Measurements from ENCODE around the gene SLC22A31. TPM values are rescaled to one million over a fixed set of nuclear protein-coding genes. Genes with fewer than 3 reads are reported as not detected.
"Not testable (repeated sequence)": the region's sequence is repeated elsewhere in the genome, so short reads cannot be mapped to it uniquely, and the experiment has no call there.

Gene SLC22A31
- total RNA-seq, result 1.6 TPM

DNA sequence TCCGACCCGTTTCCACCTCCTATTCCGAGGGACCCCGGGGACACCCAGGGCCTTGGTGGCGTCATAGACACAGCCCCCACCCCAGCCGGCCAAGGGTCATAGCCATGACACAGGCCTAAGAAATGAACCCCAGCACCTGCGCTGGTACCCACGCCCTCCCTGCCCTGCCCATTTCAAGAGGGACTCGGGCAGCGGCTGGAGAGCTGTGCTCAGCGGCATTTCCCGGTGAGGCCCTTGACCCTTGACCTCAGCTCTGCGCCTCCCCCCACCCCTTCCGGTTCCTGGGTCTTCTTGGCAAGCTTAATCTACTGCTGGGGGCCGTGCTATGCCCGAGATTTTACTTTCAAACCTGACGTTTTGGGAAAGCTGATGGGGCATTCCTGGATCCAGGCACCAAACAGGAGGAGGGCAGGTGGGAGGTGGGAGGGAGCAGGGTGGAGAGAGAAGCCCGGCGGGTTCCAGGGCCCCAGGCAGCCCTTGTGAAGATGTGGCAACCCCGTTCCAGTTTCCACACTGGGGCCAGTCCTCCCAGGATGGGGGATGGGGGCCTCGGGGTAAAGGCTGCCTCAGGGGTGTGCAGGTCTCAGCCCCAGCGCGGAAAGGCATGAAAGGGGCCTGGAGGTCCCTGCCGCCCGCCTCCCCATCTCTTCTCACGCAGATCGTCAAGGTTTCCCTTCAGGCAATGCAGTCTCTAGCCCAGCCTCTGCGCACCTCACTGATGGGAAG lies at the start of gene SLC22A31:
Gene SLC22A31, minus strand, starts transcription at position 414 of the 726 bp plus-strand sequence. Its CDS starts 36 bp downstream, at position 378.
- DNase-seq (ENCODE audit: low spot score), result no peak

DNA sequence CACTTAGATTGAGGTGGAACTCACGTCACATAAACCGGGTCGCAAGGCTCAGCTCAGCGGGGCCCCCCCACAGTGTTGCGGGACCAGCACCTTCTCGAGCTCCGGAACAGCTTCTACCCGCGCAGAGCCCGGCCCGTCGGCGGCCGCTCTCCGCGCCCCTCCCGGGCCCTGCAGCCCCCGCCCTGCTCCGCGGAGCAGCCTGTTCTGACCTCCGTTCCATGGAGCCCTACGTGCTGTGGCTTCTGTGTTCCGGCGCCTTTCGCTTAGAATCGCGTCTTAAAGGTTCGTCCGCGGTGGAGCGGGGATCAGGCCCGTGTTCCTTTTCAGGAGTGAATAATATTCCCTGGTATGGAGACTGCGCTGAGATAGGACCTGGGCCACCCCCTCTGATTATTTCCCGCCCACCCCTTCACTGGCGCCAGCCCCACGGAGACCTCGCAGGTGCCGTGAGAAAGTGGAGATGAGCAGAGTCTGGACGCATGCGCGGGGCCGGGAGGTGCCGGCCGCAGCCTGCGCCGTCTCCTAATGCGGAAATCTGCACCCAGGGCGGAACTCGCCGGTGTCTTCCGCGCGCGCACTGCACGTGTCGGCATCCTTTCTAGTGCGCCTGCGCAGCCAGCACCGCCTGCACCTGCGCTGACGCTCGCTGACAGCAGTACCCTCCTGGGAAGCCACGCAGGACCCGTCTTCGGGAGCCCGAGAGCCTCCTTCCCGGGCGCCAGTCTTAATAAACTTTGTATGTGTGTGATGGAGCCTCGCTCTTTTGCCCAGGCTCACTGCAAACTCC lies 48.1 kb upstream of the SLC22A31 start:
- DNase-seq (ENCODE audit: low spot score), result no peak

DNA sequence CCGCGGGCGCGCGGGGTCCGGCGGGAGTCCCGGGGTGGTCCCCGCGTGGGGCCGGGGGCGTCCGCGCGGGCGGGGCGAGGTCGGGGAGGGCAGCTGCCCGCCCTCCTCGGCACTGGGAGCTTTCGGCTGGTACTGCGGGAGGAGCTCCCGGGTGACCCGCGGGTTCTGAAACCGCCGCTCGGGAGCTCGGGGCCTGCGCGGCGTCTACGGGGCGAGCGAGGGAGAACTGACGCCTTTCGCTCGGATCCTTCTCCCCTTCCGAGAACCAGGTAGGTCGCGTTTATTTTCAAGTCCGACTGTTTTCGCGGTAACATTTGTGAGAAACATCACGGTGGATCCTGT lies 47.4 kb upstream of the SLC22A31 start:
- DNase-seq (ENCODE audit: low spot score), result not testable (repeated sequence)

DNA sequence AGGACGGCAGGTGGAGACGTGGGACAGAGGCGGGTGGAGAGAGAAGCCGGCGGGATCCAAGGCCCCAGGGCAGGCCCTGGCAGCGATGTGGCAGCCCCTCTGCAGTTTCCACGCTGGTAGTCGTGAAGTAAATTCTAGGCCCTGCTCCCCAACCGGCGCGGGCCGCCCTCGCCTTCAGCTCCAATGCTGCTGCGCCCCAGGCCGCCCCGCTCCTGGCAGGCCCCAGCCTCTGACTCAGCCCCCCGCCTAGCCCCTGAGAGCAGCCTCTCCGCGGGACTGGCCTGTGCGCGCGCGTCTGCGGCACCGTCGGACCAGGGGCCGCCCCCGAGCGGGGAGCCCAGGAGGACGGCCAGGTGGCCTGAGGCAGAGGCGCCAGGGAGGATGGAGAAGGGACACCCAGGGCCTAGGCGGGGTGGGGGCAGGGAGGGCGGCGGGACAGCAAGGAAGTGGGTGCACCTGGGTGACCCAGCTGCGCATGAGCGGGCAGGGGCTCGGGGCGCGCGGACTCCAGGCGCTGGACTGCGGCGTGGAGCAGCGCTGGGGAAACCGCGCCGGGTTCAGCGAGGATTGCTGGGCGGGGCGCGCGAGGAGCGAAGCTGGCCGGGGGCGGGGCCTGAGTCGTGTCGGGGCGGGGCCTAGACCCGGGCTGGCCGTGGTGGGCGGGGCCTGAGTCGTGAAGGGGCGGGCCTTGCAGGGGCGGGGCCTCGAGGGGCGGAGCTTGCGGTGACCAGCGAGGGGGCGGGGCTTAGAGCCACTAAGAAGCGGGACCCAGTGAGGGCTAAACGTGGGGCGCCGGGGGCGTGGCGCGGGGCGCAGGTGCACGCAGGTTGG lies 46.8 kb upstream of the SLC22A31 start:
- DNase-seq (ENCODE audit: low spot score), result peak; percentile 92

DNA sequence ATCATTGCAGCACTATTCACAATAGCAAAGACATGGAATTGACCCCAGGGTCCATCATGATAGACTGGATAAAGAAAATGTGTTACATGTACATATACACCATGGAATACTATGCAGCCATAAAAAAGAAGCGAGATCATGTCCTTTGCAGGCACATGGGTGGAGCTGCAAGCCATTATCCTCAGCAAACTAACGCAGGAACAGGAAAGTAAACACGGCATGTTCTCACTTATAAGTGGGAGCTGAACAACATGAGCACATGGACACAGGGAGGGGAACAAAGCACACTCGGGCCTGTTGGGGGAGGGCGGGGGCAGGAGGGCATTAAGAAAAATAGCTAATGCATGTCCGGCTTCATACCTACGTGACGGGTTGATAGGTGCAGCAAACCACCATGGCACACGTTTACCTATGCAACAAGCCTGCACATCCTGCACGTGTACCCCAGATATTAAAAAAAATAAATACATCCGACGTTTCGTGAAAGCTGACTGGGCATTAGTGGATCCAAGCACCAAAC lies 46.1 kb upstream of the SLC22A31 start:
- DNase-seq (ENCODE audit: low spot score), result no peak

DNA sequence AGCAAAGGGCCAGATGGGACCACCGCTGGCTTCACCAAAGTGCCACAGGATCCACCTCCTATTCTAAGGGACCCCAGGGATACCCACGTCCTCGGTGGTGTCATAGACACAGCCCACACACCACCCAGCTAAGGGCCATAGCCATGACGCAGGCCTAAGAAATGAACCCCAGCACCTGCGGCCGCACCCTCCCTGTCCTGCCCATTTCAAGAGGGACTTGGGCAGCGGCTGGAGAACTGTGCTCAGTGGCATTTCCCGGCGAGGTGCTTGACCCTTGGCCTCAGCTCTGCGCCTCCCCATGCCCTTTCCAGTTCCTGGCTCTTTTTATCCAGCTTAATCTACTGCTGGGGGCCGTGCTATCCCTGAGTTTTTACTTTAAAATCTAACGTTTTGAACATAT lies 44.4 kb upstream of the SLC22A31 start:
- no peak for DNase-seq (ENCODE audit: low spot score)

DNA sequence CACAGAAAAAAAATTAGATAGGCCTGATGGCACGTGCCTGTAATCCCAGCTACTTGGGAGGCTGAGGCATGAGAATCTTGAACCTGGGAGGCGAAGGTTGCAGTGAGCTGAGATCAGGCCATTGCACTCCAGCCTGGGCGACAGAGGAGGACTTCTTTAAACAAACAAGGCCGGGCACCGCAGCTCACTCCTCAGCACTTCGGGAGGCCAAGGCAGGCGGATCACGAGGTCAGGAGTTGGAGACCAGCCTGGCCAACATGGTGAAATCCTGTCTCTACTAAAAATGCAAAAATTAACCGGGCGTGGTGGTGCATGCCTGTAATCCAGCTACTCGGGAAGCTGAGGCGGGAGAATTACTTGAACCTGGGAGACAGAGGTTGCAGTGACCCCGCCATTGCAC lies 43.9 kb upstream of the SLC22A31 start:
- DNase-seq (ENCODE audit: low spot score), result not testable (repeated sequence)

DNA sequence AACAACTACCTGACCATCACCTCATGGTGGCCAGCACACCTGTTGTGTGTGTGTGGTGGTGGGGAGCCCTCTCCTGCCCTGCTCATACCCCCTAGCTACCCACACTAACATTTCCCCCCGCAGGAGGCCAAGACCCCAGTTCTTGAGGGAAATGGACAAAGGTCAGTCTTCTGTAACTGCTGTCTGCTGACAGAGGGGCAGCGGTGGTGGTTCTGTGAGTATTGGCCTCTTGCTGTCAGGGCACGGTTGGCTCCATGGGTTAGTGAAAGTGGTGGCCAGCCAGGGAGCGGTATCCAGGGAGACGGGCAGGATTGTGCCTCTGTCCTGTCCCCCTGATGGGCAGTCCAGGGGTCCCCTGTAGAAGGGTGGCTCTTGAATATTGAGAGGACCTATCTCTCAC lies 43.3 kb upstream of the SLC22A31 start:
- DNase-seq (ENCODE audit: low spot score), result no peak

DNA sequence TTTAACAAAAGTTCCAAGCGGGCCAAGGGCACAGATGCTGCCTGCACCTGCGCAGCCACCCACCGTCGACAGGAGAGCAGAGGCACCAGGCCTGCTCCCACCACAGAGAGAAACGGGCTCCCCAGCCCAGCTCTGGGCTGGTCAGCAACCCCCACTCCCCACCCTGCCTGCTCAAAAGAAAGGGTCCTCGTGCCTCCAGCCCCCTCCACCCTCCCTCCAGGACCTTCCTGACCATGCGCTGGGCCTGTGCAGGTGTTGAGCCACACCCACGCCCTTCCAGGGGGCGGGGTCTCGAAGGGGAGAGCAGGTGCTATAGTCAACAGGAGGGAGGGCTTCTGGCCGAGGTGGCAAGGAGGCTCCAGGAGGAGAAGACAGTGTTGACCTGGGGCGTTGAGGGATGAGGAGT lies 42.5 kb upstream of the SLC22A31 start:
- no peak for DNase-seq (ENCODE audit: low spot score)

DNA sequence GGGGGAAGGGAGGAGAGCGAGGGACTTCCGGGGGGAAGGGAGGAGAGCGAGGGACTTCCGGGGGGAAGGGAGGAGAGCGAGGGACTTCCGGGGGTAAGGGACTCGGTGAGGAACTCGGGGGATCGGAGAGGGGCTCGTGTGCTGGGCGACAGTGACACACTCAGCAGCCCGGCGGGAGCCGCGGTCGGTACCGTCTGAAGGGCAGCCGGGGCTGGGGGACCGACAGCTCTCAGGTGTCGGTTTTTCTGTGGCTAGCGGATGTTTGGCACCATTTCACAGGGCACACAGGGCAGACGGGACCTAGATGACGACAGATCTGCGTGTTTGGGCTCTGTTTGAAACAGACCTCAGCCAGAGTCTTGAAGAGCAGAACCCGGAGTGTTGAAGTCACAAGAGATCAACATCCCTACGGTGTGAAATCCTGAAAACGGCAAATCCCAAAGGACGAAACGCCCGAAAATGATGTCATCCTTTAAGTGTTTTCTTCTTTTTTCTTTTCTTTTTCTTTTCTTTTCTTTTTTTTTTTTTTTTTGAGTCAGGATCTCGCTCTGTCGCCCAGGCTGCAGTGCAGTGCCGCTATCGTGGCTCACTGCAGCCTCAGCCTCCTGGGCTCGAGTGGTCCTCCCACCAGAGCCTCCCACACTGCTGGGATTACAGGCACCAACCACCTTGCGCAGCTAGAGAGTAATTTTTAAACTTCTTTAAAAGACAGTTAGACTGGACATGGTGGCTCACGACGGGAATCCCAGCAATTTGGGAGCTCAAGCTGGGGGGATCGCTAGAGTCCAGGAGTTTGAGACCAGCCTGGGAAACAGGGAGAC lies 41.1 kb upstream of the SLC22A31 start:
- peak; percentile 52 for DNase-seq (ENCODE audit: low spot score)

DNA sequence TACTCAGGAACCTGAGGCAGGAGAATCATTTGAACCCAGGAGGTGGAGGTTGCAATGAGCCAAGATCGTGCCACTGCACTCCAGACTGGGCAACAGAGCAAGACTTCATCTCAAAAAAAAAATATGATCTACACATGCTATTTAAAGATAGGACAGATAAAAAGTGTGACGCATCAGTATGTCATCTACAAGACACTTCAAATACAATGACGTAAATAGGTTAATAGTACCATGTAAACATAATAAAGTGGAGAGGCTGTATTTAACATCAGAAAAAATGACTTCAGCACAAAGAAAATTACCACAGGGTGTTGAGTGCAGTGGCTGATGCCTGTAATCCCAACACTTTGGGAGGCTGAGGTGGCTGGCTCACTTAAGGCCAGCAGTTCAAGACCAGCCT lies 37.4 kb upstream of the SLC22A31 start:
- no peak for DNase-seq (ENCODE audit: low spot score)

DNA sequence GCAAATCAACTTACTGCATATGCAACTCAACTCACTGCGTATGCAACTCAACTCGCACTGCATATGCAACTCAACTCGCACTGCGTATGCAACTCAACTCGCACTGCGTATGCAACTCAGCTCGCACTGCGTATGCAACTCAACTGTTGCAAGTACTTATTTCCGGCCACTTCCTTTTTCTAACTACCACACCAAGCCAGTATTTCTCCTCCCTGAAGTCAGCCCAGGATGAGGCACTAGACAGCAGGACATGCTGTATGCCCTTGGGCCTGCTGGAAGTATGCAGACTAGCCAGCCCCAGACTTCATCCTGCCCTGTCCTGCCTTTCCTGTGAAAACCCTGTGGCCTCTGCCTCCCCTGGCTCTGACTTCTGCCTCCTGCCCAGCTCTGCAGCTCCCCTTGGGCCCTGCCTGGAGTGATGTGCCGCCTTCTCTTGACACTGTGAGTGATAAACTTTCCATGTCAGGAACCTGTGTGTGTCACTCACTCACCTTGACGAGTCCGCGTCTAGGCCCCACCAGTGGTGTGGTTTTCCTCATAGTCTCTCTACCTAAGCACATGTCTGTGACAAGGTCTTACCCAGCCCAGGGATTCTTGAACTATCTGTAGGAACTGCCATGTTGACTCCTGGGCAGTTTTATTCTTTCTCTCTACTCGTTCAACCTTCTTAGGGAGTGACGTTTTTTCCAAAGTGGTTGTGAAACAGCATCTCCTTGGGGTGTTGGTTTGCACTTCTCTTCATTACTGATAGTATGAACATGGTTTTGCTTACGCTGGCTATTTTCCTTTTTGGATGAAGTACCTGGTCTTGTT lies 33.5 kb upstream of the SLC22A31 start:
- no peak for DNase-seq (ENCODE audit: low spot score)

DNA sequence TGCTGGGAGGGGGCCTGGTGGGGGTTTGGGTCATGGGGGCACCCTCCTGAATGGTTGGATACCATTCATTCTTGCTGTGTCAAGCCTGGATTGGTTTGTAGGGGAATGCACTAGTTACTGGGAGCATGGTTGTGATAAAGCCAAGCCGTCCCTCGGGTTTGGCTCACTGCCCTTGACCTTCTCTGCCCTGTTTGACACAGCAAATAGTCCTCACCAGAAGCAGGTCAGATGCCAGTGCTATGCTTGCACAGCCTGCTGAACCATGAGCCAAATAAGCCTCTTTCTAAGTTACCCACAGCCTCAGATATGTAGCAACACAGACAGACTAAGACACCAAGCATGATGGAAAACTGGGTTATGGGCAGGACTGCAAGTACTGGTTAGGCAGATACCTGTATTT lies 31.8 kb upstream of the SLC22A31 start:
- DNase-seq (ENCODE audit: low spot score), result no peak

DNA sequence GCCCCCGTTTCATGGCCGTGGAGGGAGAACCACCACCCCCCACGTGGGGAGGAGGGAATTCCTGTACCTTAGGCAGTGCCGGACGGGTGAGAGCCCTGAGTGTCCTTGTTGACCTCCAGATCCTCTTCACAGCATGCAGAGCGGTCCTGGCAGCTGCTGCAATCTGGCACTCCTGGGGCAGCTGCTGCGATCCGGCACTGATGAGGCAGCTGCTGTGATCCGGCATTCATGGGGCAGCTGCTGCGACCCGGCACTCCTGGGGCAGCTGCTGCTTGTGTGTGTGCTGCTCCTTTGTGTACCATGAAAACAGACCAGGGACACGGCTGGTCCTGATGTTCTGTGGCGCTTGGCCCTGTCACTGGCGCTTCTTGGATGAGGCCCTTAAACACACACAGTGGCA lies 29.9 kb upstream of the SLC22A31 start:
- DNase-seq (ENCODE audit: low spot score), result no peak

DNA sequence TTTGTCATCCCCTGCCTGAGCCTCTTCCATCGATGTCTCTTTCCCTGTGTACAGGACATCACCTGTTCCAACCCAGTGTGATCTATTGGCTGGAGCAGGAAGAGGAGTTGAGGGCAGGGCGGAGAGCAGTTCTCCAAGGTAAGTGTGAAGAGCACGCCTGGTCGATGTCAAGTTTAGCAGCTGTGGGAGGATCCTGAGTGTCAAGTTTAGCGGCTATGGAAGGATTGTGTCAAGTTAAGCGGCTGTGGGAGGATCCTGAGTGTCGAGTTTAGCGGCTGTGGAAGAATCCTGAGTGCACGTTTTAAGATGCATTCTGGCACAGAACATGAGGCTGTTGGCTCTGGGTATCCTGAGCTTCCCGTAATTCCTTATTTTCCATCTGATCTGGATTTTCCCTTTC lies 24.3 kb upstream of the SLC22A31 start:
- no peak for DNase-seq (ENCODE audit: low spot score)

DNA sequence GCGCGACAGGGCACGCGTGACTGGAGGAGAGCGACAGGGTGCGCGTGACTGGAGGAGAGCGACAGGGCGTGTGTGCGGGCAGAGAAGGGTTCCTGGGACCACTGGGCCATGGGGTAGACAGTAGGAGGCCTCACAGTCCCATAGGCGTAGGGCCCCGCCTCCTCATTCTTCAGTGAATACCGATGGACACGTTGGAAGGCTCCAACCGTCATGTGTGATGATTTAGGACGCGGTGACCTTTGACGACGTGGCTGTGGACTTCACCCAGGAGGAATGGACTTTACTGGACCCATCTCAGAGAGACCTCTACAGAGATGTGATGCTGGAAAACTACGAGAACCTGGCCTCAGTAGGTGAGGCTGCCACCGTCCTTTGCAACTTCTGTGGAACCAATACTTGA lies 22.6 kb upstream of the SLC22A31 start:
- DNase-seq (ENCODE audit: low spot score), result no peak

DNA sequence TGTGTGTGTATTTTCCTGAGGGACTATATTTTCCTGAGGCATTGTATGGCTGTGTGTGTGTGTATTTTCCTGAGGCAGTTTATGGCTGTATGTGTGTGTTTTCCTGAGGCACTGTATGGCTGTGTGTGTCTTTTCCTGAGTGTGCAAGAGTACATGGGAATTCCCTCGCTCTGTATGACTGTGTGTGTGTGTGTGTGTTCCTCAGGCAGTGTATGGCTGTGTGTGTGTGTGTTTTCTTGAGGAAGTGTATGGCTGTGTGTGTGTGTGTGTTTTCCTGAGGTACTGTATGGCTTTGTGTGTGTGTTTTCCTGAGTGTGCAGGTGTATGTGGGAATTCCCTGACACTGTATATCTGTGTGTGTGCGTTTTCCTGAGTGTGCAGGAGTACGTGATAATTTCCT lies 21.3 kb upstream of the SLC22A31 start:
- no peak for DNase-seq (ENCODE audit: low spot score)

DNA sequence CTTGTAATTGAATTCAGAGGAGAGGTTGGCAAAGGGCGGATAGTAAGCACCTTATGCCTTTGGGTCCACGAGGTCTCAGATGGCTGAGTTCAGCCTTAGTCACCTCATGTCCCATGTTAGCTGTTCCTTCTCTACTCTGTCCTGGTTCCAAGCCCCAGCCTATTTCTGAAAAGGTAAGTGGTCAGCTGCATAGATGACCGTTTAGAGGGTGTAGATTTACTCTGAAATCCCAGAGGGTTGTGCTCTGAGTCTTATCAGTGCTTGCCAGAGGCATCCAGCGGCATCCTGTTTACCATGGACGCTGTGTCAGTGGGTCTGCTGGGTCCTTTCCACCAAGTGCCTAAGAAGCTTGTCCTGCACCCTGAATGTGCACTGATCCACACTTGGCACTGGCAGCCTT lies 19.0 kb upstream of the SLC22A31 start:
- no peak for DNase-seq (ENCODE audit: low spot score)

DNA sequence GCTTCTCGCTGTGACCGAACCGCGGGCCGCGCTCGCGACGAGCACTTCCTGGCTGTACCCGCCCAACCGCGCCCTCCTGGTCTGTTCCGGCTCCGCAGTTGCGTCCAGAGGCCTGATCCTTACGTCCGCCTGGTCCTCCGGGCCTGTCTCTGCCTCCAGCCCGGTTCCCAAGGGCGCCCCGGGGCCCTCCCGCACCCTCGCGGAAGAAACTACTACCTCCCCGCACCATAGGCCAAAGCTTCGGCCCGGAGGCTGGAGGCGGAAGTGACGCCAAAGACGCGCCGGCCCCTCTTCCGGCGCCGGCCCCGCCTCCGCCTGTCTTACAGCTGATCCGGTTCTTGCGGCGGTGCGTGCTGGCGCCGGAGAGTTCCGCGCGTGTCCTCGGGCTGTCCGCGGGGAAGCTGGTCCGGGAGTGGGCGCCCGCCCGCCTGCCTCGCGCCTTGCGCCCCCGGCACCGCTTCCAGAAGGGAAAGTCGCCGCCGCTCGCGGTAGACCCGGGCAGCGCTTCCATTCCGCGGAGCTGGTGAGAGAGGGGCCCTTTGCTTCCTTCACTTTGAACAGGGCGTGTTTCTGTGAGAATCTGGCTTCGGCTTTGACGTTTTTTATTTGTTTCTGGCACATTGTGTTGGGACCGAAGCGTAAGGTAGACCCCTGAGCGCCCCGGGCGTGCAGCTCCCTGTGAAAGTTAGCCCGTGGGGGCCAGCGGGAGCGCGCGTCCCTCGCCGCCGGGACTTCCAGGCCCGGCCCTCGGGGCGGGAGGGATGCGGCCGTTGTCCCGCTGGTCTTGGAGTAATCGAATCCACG lies 17.3 kb upstream of the SLC22A31 start, which contains the start of gene ZNF778:
Gene ZNF778, plus strand, starts transcription at position 316 of the 804 bp plus-strand sequence. CDS start 3,425 bp downstream, outside the sequence.
- peak; percentile 82 for DNase-seq (ENCODE audit: low spot score)

DNA sequence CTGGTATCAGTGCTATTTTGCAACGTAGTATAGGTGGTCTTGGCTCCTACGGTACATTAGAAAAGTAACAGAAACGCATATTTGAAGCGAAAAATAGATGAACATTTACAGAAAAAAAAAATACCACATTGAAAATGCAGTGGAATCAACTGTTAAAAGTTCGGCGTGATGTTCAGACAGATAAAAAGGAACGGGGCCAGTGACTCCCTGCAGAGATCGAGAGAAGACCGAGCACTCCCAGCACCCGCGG lies 16.7 kb upstream of the SLC22A31 start:
- no peak for DNase-seq (ENCODE audit: low spot score)
